NB4 (cell line): ENCODE results near the gene MRC2.
A peak's percentile ranks its signal among the peaks of the same experiment; 100 is the strongest.

Source experiments
- DNase-seq: peaks from one replicate; pipeline ENCODE4 v3.0.0; 2010; ENCODE audit warnings: low read depth
- H3K4me3 ChIP-seq: one replicate; pipeline ENCODE4 v1.5.1; 2011; ENCODE audit warnings: mild to moderate bottlenecking, low read depth, low read length, moderate library complexity
- MYC ChIP-seq: IDR thresholded peaks from 2 replicates; pipeline ENCODE4 v1.6.1; 2011; ENCODE audit warnings: low read depth, low read length
- POLR2A ChIP-seq: IDR thresholded peaks from 2 replicates; pipeline ENCODE4 v1.6.1; 2011; ENCODE audit warnings: mild to moderate bottlenecking; ENCODE audit not compliant: insufficient read length; ENCODE audit errors: extremely low read depth
- TF ChIP-seq, protein P1 (sequence below): IDR thresholded peaks from 2 replicates; pipeline ENCODE4 v1.6.1; 2011; ENCODE audit warnings: low read depth, low read length
- TF ChIP-seq, protein P2 (sequence below): IDR thresholded peaks from one replicate; pipeline ENCODE4 v1.5.1; 2012; ENCODE audit warnings: low read depth, low read length

The MRC2 gene

DNA sequence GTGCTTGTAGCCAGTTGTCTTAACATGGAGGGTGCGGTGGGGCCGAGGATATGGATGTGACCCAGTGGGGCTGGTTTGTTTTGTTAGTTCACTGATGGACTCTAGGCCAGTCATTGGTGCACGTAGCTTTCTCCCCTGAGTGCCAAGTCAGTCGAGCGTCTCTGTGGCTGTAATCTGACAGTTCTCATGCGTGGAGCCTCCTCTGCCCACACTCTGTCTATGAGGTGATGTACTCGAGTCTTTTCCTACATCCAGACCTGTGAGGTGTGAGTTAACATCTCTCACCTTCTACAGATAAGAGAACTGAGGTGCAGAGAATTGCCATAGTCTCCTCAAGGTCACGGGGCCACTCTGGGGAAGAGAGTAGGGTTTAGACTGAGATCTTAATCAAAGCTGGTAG, 90.4 kb downstream of the MRC2 start:
- H3K4me3 ChIP-seq: no peak overlapping the region
- TF ChIP-seq, protein P1, sequence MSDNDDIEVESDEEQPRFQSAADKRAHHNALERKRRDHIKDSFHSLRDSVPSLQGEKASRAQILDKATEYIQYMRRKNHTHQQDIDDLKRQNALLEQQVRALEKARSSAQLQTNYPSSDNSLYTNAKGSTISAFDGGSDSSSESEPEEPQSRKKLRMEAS: no peak
- TF ChIP-seq, protein P2, sequence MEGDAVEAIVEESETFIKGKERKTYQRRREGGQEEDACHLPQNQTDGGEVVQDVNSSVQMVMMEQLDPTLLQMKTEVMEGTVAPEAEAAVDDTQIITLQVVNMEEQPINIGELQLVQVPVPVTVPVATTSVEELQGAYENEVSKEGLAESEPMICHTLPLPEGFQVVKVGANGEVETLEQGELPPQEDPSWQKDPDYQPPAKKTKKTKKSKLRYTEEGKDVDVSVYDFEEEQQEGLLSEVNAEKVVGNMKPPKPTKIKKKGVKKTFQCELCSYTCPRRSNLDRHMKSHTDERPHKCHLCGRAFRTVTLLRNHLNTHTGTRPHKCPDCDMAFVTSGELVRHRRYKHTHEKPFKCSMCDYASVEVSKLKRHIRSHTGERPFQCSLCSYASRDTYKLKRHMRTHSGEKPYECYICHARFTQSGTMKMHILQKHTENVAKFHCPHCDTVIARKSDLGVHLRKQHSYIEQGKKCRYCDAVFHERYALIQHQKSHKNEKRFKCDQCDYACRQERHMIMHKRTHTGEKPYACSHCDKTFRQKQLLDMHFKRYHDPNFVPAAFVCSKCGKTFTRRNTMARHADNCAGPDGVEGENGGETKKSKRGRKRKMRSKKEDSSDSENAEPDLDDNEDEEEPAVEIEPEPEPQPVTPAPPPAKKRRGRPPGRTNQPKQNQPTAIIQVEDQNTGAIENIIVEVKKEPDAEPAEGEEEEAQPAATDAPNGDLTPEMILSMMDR: no peak
- TF ChIP-seq POLR2A (no peak), MYC (no peak)
- DNase-seq: no peak

DNA sequence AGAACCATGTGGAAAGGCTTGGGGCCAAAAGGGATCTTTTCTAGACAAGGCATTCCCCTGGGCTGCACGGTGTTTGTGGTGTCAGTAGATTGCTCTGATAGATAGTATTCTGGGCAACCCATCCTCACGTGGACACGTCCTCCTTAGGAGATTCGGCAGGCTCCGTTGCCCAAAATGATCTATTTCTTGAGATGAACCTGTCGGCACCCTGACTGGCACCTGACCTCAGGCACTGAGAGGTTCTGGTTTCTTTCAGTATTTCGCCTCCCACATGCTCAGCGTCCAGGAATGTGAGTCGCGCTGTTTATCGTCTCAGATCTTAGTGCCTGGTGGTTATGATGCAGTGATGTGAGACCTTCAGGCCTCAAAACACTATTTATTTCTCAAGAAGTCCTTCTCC, 91.0 kb downstream of the MRC2 start:
- no peak overlapping the region for H3K4me3 ChIP-seq
- DNase-seq: no peak
- TF ChIP-seq MYC: no peak
- TF ChIP-seq, protein P2: no peak
- no peak for TF ChIP-seq POLR2A

DNA sequence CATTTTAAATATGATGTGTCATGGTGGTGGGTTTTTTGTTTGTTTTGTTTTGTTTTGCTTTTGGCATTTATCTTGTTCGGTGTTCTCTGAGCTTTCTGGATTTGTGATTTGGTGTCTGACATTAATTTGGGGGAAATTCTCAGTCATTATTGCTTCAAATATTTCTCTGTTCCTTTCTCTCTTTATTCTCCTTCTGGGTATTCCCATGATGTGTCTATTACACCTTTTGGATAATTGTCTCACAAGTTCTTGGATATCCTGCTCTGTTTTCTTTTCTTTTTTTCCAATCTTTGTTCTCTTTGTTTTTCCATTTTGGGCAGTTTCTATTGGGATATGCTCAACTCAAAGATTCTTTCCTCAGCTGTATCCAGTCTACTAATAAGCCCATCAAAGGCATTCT, 92.1 kb downstream of the MRC2 start:
- DNase-seq: no peak
- TF ChIP-seq, protein P1: no peak
- TF ChIP-seq, protein P2: no peak
- no peak for TF ChIP-seq MYC
- no peak for TF ChIP-seq POLR2A
- no peak overlapping the region for H3K4me3 ChIP-seq

DNA sequence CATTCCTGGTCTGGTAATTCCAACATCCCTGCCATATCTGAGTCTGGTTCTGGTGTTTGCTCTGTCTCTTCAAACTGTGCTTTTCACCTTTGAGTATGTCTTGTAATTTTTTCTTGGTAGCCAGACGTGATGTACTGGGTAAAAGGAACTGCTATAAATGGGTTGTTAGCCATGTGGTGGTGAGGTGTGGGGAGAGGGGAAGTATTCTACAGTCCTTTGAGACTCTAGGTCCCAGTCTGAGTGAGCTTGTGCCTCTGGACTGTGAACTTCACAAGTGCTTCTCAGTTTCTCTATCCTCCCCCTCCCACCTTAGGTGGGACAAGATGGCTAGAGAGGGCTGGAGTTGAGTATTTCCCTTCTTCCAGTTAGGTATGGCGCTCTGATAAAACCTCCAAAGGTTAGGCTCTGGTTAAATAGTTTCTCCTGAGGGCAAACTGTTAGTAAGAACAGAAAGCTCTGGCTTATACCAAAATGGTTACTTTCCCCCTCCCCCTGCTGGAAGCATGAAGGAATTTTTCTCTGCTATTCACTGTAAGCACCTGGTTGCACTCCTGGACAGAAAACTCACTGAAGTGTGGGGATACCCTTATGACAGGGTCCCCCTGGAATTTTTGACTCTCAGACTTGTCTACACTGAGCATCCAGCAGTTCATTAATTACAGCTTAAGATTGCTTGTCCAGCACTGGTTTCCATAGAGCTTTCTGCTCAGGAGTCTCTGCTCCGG, 92.8 kb downstream of the MRC2 start:
- TF ChIP-seq MYC (no peak), POLR2A (no peak)
- TF ChIP-seq, protein P2: peak; percentile 38
- TF ChIP-seq, protein P1: 0 out of 2 replicates have a peak, but pooled peaks have one; percentile 30
- peak; percentile 24 for DNase-seq
- H3K4me3 ChIP-seq: no peak overlapping the region

DNA sequence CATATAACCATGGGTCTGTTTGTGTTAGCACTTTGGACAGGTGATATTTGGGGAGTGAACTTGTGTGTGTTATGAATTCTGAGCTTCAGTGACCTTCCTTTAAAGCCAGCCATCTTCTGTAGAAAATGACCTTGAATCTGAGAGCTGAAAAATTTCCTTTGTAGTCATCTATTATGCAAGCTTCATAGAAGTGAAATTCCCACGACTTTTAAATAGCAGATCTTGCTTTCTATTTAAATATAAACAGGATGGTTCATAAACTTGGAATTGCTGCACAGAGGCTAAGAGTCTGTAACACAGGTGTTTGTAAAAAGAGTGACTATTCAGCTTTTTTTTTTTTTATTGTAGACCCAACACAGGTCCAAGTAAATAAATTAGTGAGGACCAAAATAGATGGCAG, 95.2 kb downstream of the MRC2 start:
- no peak overlapping the region for H3K4me3 ChIP-seq
- DNase-seq: no peak

More for the DNA sequence above, 95.2 kb downstream of the MRC2 start:
- TF ChIP-seq, protein P2: no peak
- TF ChIP-seq, protein P1: no peak
- TF ChIP-seq POLR2A: no peak
- TF ChIP-seq MYC: no peak
